ENCODE measurements around the gene C4BPB.

C4BPB gene

GRCh38 chr1:207049054-207049453 lies 39.6 kb upstream of the C4BPB start:
- H3K27ac ChIP-seq = no peak overlapping the region; the same call in 1 of the 2 replicates
- TF ChIP-seq ZFX (IDR thresholded peaks at IDR 0.05) (no peak), CTCF (conservative IDR thresholded peaks at IDR 0.05) (no peak)

- no peak overlapping the region; the same call in 1 of the 2 replicates for H3K27ac ChIP-seq
- TF ChIP-seq ZFX (IDR thresholded peaks at IDR 0.05) = no peak
Measured at GRCh38 chr1:207049514-207049913, 39.1 kb upstream of the C4BPB start.

- H3K27ac ChIP-seq = peak overlapping the region; percentile 99
Measured at GRCh38 chr1:207049974-207050391, 38.7 kb upstream of the C4BPB start.

GRCh38 chr1:207050480-207051190 lies 38.0 kb upstream of the C4BPB start:
- TF ChIP-seq CTCF (conservative IDR thresholded peaks at IDR 0.05) (no peak), ZFX (IDR thresholded peaks at IDR 0.05) (0 out of 2 replicates have a peak, but pooled peaks have one; percentile 44)
- H3K27ac ChIP-seq = peak overlapping the region; percentile 99

More at GRCh38 chr1:207049974-207050391, 38.7 kb upstream of the C4BPB start:
- TF ChIP-seq ZFX (IDR thresholded peaks at IDR 0.05) (no peak), CTCF (conservative IDR thresholded peaks at IDR 0.05) (peak; percentile 93)

GRCh38 chr1:207051191-207051943 lies 37.3 kb upstream of the C4BPB start, which contains the start of gene YOD1:
YOD1 (minus strand) TSS chr1:207051208; CDS start chr1:207051030, 178 bp downstream.
- TF ChIP-seq ZFX (IDR thresholded peaks at IDR 0.05) (no peak), CTCF (conservative IDR thresholded peaks at IDR 0.05) (no peak)
- H3K27ac ChIP-seq = peak within 1 kb of the TSS; percentile 99

GRCh38 chr1:207052911-207053769 lies 35.5 kb upstream of the C4BPB start, which contains the start of gene PFKFB2:
PFKFB2 (plus strand) TSS chr1:207053275; CDS start chr1:207054718, 1,443 bp downstream.
- no peak; the same call in 1 of the 2 replicates for TF ChIP-seq CTCF (conservative IDR thresholded peaks at IDR 0.05)
- no peak for TF ChIP-seq ZFX (IDR thresholded peaks at IDR 0.05)
- peak within 1 kb of the TSS; percentile 83 for H3K27ac ChIP-seq

GRCh38 chr1:207054491-207054890 lies 34.2 kb upstream of the C4BPB start:
- no peak overlapping the region for H3K27ac ChIP-seq
- TF ChIP-seq CTCF (conservative IDR thresholded peaks at IDR 0.05) = no peak
- TF ChIP-seq ZFX (IDR thresholded peaks at IDR 0.05) = no peak

Data from C4-2B (cell line).